Right hindlimb (tissue), 1 donor: ENCODE measurements around the gene BTAF1.
A peak's percentile ranks its signal among the peaks of the same experiment; 100 is the strongest.

Experiments used
- DNase-seq: peaks from one replicate; pipeline ENCODE4 v3.0.0-alpha.2; 2018

Gene BTAF1

GRCh38 chr10:91908337-91909116 is 15.0 kb upstream of the BTAF1 start:
- peak; percentile 90 for DNase-seq

GRCh38 chr10:91909117-91909677 is 14.4 kb upstream of the BTAF1 start, which contains the start of gene FGFBP3:
Gene FGFBP3, minus strand, starts transcription at chr10:91909486. Its CDS starts 517 bp downstream, at chr10:91908969.
- peak; percentile 61 for DNase-seq

DNA sequence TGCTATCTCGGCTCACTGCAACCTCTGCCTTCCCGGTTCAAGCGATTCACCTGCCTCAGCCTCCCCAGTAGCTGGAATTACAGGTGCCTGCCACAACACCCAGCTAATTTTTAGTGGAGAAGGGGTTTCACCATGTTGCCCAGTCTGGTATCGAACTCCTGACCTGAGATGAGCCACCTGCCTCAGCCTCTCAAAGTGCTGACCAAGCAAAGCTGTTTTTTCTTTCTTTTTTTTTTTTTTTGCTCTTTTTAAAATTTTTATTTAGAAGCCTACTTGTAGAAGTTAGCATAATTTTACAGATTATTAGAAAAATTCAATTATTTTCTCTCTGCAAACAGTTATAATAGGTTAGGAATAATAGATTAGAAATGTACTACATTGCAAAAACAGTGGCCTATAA is 13.1 kb upstream of the BTAF1 start:
- DNase-seq: no peak

GRCh38 chr10:91919651-91920050 is 3.9 kb upstream of the BTAF1 start:
- DNase-seq: no peak

DNA sequence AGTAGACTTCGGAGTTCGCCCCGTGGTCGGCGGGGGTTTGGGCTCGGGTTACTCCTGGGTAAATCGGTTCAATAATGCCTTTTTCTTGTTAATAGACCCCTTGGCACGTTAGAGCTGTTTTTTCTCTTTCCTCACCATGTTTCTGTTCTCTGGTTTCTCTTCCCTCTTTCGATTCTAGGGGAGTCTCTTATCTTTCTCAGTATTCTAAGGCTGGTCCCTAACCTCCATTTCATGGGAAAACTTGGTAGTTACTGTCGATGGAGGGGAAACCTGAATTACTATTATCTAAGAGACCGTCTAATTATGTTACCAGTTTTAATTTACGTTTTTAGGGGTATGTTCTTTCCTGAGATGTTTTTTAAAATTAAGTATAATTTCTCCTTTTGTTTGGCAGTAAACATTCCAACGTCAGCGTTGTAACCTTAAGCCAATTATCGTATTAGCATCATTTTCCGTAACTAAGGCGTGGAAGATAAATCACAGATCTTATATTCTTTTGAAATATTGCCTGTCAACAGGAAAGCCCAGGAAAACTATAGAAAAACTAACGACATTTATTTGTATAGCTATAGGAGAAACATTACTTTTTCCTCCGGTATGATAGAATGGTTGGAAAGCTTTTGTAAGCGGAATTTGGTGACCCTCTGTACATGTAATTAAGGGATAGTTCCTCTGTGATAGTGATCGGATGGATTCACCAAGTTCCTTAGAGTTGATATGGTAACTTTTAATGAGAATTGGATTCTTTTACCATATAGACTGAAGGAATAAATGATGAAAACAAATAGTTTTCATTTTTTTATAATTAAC is 847 bp downstream of the BTAF1 start:
- no peak for DNase-seq

DNA sequence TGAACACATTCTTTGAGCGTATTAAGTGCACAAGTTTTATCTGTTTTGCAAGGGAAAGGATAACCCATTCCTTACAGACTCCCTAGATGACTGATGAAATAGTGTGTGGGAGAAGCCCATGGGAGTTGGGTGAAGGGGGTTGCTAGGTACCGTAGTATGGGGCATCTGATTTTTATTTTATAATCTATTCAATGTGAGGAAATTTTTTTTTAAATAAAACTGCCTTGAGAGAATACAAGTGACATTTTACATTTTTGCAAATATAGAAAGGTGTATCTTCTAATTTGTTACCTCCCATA is 1.4 kb downstream of the BTAF1 start:
- DNase-seq: no peak

DNA sequence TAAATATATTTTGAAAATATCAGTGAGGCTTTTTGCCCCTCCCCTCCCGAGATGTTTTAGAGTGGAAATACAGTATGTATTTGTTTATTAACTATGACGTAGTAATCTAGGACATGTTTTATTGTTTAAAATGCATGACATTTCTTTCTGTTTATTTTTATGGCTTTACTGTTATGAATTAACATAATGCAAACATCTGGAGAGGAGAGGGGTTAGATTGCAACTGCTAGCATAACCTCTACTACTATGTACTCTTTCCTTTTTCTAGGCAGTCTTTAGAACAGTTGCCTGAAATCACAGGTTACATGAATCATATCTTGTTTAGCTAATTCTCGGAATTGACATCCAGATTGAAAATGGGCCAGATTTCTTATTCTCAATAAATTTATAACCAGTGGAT is 7.4 kb downstream of the BTAF1 start:
- no peak for DNase-seq

- no peak for DNase-seq
Measured at GRCh38 chr10:91931526-91932190, 8.1 kb downstream of the BTAF1 start.

- no peak for DNase-seq
Measured at GRCh38 chr10:91932737-91933136, 9.2 kb downstream of the BTAF1 start.

GRCh38 chr10:91935886-91936285 is 12.3 kb downstream of the BTAF1 start:
- DNase-seq: no peak

GRCh38 chr10:91939653-91940052 is 16.1 kb downstream of the BTAF1 start:
- DNase-seq: no peak

- DNase-seq: no peak
Measured at GRCh38 chr10:91941426-91941825, 17.9 kb downstream of the BTAF1 start.

DNA sequence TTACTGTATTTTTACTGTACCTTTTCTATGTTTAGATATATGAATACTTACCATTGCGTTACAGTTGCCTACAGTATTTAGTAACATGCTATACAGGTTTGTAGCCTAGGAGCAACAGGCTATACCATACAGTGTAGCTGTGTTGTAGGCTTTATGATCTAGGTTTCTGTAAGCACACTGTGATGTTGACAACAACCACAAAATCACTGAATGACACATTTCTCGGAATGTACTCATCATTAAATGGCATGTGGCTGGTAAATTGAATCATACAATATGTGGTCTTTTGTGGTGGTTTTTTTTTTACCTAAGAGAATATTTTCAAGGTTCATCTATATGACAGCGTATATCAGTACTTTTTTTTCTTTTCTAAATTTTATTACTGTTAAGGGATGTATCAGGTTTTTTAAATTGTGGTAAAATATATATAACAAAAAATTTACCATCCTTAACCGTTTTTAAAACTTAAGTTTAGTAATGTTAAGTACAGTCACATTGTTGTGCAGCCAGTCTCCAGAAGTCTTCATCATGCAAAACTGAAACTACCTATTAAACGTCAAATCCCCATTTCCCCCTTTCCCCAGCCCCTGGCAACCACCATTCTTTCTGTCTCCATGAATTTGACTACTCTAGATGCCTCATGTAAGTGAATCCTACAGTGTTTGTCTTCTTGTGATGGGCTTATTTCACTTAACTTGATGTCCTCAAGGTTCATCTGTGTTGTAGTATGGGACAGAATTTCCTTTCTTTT is 21.5 kb downstream of the BTAF1 start:
- DNase-seq: no peak

- no peak for DNase-seq
Measured at GRCh38 chr10:91953600-91954160, 30.1 kb downstream of the BTAF1 start.

- no peak for DNase-seq
Measured at GRCh38 chr10:91955114-91955513, 31.5 kb downstream of the BTAF1 start.

- DNase-seq: no peak
Measured at GRCh38 chr10:91957091-91957490, 33.5 kb downstream of the BTAF1 start.

DNA sequence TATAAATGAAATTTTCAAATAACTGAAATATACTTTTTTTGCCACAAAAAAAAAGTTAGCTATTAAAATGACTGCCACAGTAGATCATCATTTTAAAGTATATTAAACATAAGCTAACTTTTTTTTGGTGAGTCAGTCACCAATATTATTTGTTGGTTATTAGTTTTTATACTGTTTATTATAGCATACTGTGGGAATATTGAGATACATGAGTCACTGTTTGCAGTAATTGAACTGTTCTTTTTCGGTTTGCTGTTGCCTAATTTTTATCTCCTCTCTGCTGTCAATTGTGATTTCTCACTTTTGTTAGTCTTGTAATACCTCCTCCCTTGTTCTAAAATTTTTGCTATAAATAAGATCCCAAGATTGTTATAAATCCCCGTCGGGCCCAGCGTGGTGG is 45.7 kb downstream of the BTAF1 start:
- no peak for DNase-seq

- no peak for DNase-seq
Measured at GRCh38 chr10:91974960-91975359, 51.4 kb downstream of the BTAF1 start.

DNA sequence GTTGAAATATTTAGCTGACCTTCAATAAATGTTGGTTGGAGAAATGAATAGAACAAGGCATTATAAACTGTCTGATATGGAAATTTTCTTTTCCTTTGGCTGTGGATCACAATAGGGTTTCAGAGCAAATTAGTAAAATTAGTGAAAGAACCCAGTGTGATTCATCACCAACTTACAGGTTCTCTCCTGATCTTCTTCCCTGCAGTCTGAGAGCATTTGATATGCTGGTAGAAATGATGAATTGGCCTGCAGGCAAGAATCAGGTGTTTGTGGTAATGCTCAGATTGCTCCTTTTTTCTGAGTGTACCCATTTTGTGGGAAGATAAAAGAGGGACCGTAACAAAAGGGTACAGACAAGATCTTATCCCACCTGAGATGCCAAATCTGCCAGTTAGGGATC is 51.9 kb downstream of the BTAF1 start:
- no peak for DNase-seq

GRCh38 chr10:91976317-91977051 is 52.9 kb downstream of the BTAF1 start:
- DNase-seq: no peak

- no peak for DNase-seq
Measured at GRCh38 chr10:91977491-91977890, 53.9 kb downstream of the BTAF1 start.

GRCh38 chr10:91978585-91978984 is 55.0 kb downstream of the BTAF1 start:
- no peak for DNase-seq
